Lung (tissue), 12 donors: ENCODE results near the gene PTPRD. TPM values are rescaled to one million over a fixed set of nuclear protein-coding genes. Genes with fewer than 3 reads are reported as not detected.
A peak's percentile ranks its signal among the peaks of the same experiment; 100 is the strongest.

ENCODE experiments used
- ATAC-seq: fragments of 200-7000 bp; cut with Tn5 transposase; one replicate; pipeline ENCODE4 v1.9.1; 2020; ENCODE audit warnings: moderate number of reproducible peaks; ENCODE audit not compliant: insufficient read depth, low FRiP score
- DNase-seq, 3 donors: peaks; one replicate each; pipeline ENCODE4 v3.0.0-alpha.2; 2013 to 2017
- H3K27ac ChIP-seq, 2 donors: one replicate each; pipeline ENCODE4 v1.5.1; 2013; ENCODE audit warnings: mild to moderate bottlenecking in 2 of 2, moderate library complexity in 2 of 2, control low read depth in 1 of 2, inconsistent platforms in 1 of 2, low read depth in 1 of 2, low read length in 1 of 2
- H3K27me3 ChIP-seq, 3 donors: one replicate each; pipeline ENCODE4 v1.5.1; 2013; ENCODE audit warnings: low read length in 2 of 3; ENCODE audit not compliant: control insufficient read depth in 3 of 3, insufficient read depth in 3 of 3
- H3K36me3 ChIP-seq, 4 donors: one replicate each; pipeline ENCODE4 v1.5.1; 2013; ENCODE audit warnings: low read length in 4 of 4, mild to moderate bottlenecking in 1 of 4, moderate library complexity in 1 of 4; ENCODE audit not compliant: control insufficient read depth in 4 of 4, insufficient read depth in 4 of 4
- H3K4me1 ChIP-seq, 5 donors: one replicate each; pipeline ENCODE4 v1.5.1; 2013; ENCODE audit warnings: low read length in 5 of 5, mild to moderate bottlenecking in 2 of 5, moderate library complexity in 1 of 5; ENCODE audit not compliant: control insufficient read depth in 5 of 5, insufficient read depth in 5 of 5
- H3K4me3 ChIP-seq: one replicate; pipeline ENCODE4 v1.5.1; 2013; ENCODE audit warnings: mild to moderate bottlenecking, control low read depth, moderate library complexity
- H3K9ac ChIP-seq, 2 donors: one replicate each; pipeline ENCODE4 v1.5.1; 2013; ENCODE audit warnings: low read length in 2 of 2, control low read depth in 1 of 2; ENCODE audit not compliant: insufficient read depth in 1 of 2
- H3K9me3 ChIP-seq, 4 donors: one replicate each; pipeline ENCODE4 v1.5.1; 2013; ENCODE audit warnings: low read length in 3 of 4, mild to moderate bottlenecking in 1 of 4, moderate library complexity in 1 of 4; ENCODE audit not compliant: control insufficient read depth in 4 of 4, insufficient read depth in 3 of 4
- WGBS, 2 donors: extraction: QIAGEN DNeasy Blood & Tissue Kit; methylation state at CpG; one replicate each; pipeline ENCODE4 v1.1.7; 2013; 5-methylcytosine and 5-hydroxymethylcytosine counted together
- polyA plus RNA-seq, 2 donors: library from polyadenylated mRNA; stranded (reverse); fragments of 200-250 nt; gene quantifications; one replicate each; pipeline ENCODE4 v1.2.1, GENCODE V29; 2013
- total RNA-seq, 2 donors: library from RNA; depleted of rRNA in 1 of 2; stranded (reverse); fragments of >200 nt in 1 of 2; gene quantifications; one replicate each; pipeline ENCODE4 v1.2.1, GENCODE V29; 2014 to 2021
- TF ChIP-seq, protein P1 (sequence below): IDR thresholded peaks from 2 replicates; pipeline ENCODE4 v1.5.1; 2012; ENCODE audit warnings: mild to moderate bottlenecking; ENCODE audit errors: control extremely low read depth, extremely low read depth
- donor health status: control.
- donor health status: control.
- donor health status: Bipolar disorder and iron deficiency.
- donor health status: healthy.
- donor health status: DM: yes; HTN: yes; CAD: no.

Gene PTPRD
- total and polyA plus RNA-seq, 4 donors: 1.9 to 145 (median 13.7) TPM

DNA sequence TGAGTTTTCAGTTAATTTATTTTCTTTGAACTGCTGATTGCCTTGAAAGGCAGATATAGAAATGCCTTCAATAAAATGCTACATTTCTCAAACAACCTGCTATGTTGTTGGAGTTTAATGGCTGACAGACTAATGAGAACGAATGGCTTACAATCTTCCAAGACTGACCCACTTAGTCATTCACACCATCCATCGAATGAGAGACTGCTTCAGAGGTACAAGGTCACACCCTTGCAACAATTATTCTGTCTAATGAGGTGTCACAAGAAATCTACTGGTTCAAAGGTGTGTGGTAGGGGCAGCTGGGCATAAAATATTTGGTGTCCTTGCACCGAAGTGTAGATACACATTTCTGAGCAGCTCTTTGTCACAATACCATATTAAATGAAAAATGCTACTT, 18.3 kb downstream of the PTPRD start:
- DNase-seq: no peak
- ATAC-seq: no peak
- H3K27ac ChIP-seq: no peak overlapping the region
- H3K27me3 ChIP-seq: no peaks in the 10 kb centered on the region
- no peak overlapping the region for H3K4me3 ChIP-seq
- WGBS, 2 donors: 46 to 48% methylated on average over 3 of the region's 3 CpGs
- TF ChIP-seq, protein P1, sequence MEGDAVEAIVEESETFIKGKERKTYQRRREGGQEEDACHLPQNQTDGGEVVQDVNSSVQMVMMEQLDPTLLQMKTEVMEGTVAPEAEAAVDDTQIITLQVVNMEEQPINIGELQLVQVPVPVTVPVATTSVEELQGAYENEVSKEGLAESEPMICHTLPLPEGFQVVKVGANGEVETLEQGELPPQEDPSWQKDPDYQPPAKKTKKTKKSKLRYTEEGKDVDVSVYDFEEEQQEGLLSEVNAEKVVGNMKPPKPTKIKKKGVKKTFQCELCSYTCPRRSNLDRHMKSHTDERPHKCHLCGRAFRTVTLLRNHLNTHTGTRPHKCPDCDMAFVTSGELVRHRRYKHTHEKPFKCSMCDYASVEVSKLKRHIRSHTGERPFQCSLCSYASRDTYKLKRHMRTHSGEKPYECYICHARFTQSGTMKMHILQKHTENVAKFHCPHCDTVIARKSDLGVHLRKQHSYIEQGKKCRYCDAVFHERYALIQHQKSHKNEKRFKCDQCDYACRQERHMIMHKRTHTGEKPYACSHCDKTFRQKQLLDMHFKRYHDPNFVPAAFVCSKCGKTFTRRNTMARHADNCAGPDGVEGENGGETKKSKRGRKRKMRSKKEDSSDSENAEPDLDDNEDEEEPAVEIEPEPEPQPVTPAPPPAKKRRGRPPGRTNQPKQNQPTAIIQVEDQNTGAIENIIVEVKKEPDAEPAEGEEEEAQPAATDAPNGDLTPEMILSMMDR: no peak
- H3K9me3 ChIP-seq: peaks cover 0 to 3% (median 0%) of the 10 kb centered on the region in 4 donors
- H3K36me3 ChIP-seq: no peaks in the 10 kb centered on the region
- no peak overlapping the region for H3K9ac ChIP-seq
- H3K4me1 ChIP-seq: no peaks in the 10 kb centered on the region

DNA sequence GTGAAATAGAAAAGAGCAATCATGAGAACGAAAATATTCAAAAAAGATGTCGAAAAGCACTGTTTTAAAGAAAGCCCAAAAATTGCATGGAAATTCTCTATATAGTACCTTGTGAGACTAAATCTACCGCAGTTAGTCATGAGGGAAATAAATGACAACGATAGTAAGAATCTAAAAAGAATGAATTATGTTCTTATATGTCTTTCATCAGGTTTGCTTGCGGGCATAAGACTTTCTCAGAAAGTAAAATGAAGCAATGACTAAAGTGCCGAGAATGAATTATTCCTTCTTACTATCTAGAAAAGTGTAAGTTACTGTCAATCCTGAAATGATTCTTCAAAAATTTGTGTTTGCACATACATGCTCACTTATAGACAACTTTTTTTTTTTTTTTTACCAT, 26.4 kb downstream of the PTPRD start:
- no peak for DNase-seq
- Histone ChIP-seq H3K4me1 (no peaks in the 10 kb centered on the region), H3K36me3 (no peaks in the 10 kb centered on the region), H3K4me3 (no peak overlapping the region), H3K9ac (no peak overlapping the region), H3K27ac (no peak overlapping the region), H3K9me3 (no peaks in the 10 kb centered on the region), H3K27me3 (no peaks in the 10 kb centered on the region)
- 91% methylated on average over 6 of the region's 6 CpGs for WGBS, 2 donors
- ATAC-seq: no peak
- TF ChIP-seq, protein P1: no peak

DNA sequence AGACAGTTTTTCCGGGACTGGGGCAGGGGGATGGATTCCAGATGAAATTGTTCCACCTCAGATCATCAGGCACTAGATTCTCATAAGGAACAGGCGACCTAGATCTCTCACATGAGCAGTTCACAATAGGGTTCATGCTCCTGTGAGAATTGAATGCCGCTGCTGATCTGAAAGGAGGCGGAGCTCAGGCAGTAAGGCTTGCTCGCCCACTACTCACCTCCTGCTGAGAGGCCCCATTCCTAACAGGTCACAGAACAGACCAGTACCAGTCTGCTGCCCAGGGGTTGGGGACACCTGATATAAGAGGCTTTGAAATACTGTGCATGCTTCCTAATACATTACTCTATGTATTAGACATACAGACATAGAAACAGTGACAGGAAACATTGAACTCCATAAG, 41.1 kb downstream of the PTPRD start:
- DNase-seq: no peak
- no peak for ATAC-seq
- no peaks in the 10 kb centered on the region for H3K4me1 ChIP-seq
- no peaks in the 10 kb centered on the region for H3K36me3 ChIP-seq
- H3K27ac ChIP-seq: no peak overlapping the region
- TF ChIP-seq, protein P1: no peak
- no peak overlapping the region for H3K9ac ChIP-seq
- H3K4me3 ChIP-seq: no peak overlapping the region
- 86 to 91% methylated on average over 5 of the region's 5 CpGs for WGBS, 2 donors
- H3K27me3 ChIP-seq: no peaks in the 10 kb centered on the region
- H3K9me3 ChIP-seq: peaks cover 0 to 2% (median 0%) of the 10 kb centered on the region in 4 donors

DNA sequence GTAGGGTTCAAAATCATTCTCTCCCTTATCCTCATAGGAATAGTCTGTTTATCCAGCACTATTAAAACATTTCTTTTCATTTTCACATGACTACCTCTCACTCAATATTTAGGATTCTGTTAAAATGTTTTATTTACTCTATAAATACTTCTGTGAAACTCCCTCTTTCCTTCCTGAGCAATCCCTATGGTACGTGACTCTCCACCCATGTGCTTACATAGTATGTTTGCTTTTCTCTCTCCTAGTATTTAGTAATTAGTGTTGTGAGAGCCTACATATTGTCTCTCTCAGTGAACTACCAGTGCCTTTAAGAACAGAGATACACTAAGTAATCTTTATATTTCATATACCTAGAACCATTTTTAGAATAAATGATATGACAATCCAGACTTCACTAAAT, 46.0 kb downstream of the PTPRD start:
- H3K4me3 ChIP-seq: no peak overlapping the region
- WGBS, 2 donors: 44 to 84% methylated on average over 1 of the region's 1 CpG
- TF ChIP-seq, protein P1: no peak
- H3K27ac ChIP-seq: no peak overlapping the region
- H3K36me3 ChIP-seq: no peaks in the 10 kb centered on the region
- ATAC-seq (no peak), DNase-seq (peak in 1 of 3 donors; percentile 9)
- H3K4me1 ChIP-seq: no peaks in the 10 kb centered on the region
- H3K9me3 ChIP-seq: peaks cover 0 to 2% (median 0%) of the 10 kb centered on the region in 4 donors
- H3K27me3 ChIP-seq: no peaks in the 10 kb centered on the region
- H3K9ac ChIP-seq: no peak overlapping the region
